ENCODE measurements around the gene KNDC1.

KNDC1 gene

DNA sequence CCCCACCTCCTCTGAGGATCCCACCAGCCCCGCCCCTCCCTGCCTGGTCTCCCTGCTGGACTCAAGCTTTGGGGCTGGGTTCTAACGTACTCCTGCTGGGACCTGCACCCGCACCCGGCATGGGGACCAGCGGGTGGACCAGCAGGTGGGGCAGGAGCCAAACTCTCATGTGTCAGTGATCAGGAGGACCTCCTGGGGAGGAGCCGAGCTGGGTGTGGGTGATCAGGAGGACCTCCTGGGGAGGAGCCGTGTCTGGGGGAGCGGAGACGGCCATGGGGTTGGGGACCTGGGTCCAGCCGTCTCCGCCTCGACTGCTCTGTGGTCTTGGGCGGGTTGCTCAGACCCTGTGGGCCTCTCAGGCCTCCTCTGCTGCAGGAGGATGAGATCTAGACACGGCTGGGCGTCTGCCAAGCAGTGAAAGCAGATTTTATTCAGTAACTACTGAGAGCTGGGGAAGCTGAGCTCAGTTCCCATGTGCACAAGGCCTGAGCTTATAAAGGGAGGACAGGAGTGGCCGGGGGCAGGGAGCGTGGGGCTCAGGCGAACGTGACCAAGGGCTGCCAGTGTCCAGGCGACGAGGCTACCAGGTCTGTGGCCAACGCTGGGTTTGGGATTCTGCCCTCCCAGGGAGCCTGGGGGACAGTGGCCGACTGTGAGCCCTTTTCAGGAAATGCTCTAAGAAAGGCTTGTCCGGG is 36.3 kb downstream of the KNDC1 start:
- DNase-seq = no peak

DNA sequence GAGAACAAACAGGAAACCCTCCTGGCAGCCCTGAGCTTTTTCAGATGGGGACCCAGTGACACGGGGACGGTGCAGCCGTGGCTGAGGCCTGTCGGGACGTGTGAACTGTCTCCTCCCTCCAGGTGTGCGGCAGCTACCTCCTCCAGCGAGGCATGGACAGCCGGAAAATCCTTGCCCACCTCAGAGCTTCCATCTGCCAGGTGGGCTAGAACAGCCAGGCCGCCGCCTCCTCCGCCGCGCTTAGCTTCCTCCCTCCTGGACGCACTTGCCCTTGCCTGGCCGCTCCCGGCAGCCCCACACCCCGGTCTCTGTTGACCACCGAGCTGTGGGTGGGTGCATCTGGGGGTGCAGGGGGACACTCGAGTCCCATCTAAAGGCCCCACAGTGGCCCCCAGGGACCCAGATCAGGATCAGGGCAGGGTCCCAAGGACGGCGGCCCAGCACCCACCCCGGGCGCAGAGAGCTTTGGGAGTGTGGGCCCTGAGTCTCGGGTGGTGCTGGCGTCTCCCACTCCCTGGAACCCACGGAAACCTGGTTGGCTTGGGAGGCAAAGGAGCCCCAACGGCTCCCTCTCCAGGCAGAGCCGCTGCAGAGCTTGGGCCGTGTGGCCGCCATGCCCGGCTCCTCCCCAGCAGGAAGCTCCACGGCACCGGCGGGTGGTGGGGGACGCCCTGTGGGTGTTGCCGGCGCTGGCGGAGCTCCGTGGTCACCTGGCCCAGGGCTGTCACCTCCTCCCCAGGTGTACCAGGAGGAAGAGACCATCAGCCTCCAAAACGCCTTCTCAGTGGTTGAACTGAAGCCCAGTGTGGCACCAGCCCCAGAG is 37.1 kb downstream of the KNDC1 start:
- DNase-seq = no peak

DNA sequence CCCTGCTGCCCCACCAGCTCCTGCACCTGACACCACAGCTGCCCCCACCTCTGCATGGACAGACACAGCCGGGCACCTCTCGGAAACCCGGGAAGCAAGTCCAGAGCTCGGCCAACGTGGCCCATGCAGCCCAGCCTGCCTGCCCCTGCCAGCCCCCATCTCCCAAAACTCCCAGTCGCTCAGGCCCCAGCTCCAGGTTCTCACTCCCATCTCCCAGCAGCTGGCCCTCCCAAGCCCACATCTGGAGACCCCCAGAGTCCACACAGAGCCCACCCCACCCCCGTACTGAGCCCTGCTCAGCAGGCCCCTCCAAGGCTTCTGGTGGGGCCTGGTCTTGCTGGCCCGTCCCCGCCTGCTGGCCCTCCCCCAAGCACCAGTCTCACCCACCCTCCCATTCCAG is 37.8 kb downstream of the KNDC1 start:
- DNase-seq = no peak

DNA sequence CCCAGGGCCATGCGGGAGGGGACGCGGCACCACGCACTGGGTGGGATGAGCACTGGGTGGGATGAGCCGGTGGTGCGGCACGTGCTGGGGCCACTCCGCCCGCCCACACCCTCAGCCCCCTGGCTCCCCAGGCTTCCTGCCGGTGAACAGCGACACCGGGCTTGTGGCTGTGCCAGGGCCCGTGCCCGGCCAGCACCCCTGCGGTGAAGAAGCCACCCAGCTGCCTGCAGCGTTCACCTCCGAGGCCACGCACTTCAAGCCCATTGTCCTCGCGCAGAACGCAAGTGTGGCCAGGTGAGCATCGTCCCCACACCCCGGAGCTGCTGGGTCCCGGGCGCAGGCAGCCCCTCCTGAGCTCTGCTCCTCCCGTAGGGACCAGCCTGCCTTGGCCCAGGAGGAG is 38.2 kb downstream of the KNDC1 start:
- no peak for DNase-seq

DNA sequence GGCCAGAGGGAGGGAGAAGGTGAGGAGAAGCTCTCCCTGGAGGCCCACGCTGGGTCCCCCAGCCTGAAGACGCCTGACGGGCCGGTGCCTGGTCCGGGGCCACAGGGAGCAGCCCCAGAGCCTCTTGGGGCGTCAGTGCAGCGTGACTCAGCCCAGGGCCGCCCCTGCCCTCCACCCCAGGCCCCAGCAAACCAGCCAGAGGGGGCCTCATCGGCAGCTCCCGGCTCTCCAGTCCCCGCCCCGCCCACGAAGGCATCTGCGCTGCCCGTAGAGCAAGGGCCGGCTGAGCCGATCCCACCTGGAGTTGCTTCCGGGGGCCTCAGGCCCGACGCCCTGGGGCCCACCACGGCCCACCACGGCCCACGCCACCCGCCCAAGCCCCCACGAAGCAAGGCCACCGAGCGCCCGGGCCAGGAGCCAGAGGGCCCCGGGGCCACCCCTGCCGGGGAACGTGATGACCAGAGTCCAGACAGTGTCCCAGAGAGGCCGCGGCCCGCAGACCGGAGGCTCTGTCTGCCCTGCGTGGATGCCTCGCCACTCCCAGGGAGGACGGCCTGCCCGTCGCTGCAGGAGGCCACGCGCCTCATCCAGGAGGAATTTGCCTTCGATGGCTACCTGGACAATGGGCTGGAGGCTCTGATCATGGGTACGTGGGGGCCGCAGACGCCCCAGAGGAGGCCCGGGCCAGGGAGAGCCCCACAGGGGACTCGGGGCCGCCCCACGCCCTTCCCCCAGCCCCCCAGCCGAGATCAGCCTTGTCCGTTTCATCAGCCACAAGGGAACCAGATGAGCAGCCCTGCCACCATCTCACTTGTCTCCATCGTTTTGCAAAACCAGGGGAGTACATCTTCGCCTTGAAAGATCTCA is 38.8 kb downstream of the KNDC1 start:
- no peak for DNase-seq

DNA sequence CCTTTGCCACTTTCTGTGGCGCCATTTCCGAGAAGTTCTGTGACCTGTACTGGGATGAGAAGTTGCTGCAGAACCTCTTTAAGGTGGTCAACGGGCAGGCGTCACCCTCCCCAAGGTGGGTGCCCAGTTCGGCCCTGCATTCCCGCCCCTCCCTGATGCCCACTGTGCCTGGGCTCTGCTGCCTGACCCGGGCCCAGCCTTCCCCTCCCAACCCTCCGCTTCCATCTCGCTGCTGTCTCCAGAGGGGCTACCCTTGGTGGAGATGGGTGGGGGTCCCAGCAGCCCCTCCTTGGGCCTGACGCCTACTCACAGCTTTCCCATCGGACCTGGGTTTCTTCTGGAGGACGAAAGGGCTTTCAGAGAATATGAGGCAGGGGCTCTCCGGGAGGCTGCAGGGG is 39.5 kb downstream of the KNDC1 start:
- DNase-seq = no peak

DNA sequence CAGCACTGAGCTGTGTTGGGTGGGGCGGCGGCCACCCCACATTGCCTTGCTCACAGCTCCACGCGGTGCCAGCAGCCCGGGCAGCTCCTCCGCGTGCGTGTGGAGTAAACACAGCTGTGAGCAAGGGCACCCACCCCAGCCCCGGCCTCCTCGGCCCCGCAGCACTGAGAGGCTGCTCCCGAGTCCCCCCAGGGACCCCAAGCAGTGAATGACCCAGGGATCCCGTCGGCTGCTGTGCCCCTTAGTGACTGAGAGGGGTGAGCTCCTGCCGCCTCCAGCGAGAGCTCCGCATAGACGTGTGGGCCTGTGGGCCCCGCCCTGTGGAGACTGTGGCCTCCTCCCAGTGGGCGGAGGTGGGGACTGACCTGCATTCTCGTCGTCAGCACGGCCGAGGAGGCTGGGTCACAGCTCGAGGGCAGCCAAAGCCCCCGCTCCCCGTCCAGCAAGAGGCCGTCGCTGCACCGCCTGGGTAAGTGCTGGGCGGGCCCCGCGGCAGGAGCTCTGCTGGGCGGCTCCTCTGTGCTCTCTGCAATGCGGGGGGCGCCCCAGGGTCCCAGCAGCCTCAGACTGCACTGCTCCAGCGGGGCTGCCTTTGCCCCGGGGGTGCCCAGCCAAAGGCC is 40.1 kb downstream of the KNDC1 start:
- no peak for DNase-seq

DNA sequence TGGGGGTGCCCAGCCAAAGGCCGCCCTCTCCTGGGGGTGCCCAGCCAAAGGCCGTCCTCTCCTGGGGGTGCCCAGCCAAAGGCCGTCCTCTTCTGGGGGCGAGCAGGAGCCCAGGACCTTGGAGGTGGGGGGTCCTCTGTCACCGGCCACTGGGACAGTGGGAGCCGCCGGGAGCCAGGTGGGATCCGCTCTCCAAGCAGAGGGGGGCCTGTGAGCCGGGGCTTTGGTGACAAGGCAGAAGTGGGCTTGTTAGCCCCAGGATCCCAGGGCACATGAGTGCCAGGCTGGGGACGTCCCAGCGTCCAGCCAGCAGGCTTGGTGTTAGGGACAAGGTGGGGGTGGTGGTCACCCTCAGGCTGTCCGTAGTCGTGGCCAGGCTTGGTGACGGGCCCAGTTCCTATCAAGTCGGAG is 40.6 kb downstream of the KNDC1 start:
- no peak for DNase-seq

DNA sequence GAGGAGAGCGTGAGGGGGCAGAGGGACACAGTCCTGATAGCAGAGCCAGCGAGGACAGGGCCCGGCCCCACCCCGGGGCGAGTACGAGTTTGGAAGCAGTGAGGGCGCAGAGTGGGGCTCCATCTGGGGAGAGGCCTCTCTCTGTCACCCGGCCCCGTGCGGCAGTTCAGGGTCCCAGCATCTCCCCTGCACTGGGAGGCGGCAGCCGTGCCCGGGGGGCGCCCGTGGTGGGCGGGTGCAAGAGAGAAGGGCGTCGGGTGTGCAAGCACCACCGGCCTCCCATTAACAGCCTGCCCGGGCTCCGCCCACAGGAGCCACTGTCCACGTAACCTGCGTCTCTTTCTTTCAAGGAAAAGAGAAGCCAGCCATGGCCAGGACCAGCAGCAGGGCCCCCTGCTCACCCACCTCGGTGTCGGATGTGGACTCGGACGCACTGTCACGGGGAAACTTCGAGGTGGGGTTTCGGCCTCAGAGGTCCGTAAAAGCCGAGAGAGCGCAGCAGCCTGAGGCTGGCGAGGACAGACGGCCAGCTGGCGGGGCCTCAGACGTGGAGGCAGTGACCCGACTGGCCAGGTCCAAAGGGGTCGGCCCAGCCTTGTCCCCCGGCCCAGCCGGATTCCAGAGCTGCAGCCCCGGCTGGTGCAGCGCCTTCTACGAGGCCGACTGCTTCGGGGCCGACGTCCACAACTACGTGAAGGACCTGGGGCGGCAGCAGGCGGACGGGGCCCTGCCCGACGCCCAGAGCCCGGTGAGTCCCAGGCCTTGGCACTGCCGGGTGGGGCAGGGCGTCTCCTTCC is 41.3 kb downstream of the KNDC1 start:
- no peak for DNase-seq

DNA sequence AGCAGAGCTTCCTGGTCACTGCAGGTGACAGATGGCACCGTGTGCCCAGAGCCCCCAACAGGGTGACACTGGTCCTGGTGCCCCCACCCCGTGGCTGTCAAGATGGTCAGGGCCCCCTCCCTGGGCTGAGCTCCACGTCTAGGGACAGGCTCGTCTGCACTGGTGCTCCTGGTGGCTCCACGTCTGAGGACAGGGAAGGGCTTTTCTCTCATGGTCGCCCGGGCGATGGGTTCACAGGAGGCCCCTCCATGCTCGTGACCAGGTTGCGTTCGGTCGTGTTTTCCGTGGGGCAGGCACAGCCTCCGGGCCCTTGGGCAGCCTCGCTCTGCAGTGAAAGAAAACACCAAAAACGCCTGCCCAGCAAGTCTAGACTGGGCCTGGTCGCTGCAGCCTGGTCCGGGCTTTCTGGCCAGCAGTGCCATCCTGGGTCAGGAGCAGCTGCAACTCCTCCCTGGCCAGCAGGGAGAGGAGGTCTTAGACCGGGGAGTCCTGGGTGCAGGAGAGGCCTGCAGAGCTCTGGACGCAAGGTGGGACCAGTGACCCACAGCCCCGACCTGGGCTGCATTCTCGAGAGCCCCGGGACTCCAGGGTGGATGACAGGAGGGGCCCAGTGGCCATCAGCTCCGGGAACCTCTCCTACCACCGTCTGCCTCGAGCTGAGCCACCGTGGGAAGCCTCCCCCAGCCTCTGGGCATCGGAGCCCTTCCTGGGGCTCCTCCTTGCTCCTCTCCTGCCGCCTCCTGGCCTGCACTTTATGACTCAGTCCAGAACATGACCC is 42.1 kb downstream of the KNDC1 start:
- DNase-seq = no peak

DNA sequence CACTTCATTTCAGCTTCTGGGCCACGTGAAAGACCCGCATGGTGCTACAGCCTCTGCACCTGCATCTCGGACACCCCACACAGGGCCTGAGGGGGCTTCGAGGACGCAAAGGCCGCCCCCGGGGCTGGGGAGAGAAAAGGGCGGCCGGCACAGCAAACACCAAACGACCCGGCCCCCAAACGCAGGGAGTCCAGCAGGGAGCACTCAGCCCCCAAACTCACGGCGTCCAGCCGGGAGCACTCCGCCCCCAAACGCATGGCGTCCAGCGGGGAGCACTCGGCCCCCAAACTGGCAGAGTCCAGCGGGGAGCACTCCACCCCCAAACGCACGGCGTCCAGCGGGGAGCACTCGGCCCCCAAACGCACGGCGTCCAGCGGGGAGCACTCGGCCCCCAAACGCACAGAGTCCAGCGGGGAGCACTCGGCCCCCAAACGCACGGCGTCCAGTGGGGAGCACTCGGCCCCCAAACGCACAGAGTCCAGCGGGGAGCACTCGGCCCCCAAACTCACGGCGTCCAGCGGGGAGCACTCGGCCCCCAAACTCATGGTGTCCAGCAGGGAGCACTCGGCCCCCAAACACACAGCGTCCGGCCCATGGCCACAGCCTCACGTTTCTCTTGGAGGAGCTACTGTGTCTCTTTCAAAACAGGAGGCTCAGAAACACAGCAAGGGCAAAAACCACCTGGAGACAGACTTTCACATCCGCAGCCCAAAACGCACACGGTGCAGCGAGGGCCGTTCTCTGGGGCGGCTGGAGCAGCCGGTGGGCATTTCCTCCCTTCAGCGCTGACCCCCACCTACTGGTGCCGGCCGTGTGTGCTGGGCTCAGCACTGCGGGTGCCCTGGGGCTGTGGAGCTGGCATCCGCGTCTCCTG is 43.0 kb downstream of the KNDC1 start:
- DNase-seq = no peak

DNA sequence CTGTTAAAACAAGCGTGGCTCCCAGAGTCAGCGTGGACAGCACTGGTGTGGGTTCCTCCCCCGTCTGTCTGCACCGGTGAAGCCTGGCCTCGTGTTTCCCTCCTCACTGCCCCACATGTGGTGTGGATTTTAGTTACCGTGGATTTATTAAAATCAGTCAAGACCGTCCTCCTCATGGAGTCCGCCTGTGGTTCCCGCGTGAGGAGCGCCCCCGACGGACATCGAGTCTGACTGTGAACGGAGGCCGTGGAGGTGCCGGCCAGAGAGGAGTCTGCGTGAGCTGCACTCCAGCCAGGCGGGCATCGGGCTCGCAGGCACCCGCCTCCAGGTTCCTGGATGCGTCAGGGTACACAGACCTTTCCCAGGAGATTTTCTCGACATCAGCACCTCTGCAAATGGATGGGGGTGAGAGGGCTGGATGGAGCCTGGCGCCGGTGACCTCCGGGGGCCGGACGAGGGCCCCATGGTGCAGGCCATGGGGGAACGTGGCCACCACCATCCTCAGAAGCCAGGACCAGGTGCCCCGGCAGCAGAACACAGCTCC is 43.7 kb downstream of the KNDC1 start:
- DNase-seq = no peak

DNA sequence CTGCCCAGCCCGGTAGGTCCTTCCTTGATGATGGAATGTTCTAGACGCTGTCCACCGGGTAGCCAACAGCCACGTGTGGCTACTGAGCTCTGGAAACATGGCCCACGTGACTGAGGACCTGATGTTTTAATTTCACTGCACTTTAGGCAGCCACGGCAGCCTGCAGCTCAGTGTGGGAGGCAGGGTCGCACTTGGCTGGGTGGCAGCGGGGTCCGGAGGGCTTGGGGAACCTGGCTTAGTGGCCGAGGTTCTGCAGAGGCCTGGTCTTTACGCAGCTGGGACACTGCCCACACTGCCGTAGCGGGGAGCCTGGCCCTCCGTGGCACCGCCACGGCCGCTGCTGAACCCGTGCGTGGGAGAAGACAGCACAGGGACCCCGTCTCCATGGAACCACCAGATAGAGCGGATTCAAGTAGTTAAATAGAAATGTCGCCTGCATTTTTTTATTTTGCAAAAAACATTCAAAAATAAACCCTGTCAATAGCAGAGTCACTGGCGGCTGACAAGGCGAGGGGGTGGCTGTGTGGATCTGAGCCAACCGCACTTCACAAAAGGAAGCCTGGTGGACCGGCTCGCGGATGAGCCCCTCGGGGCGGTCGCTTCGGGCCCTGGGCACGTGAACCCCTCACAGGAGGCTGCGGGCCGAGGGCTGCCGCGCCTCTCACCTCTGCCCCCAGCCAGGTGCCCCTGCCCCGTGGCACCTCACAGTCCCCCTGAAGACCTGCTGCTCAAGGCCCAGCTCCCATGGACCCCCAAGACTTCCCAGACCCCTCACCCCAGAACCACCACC is 44.4 kb downstream of the KNDC1 start:
- no peak for DNase-seq

DNA sequence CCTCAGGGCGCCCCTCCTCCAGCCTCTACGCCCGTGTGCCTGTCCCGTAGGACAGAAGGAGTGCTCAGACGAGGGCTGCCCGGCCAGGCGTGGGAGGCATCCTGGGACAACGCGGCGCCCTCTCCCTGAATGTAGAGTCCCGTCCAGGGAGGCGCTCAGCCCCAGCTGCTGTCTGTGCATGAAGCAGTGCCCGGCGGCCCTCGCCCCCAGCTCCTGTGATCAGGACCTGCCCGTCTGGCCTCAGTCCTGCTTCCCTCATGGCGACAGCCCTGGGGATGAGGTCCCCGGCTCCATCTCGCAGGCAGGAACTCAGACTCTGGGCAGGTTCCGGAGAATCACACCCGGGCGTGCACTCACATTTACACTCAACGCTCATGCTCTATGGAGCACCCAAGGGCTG is 45.1 kb downstream of the KNDC1 start:
- no peak for DNase-seq

DNA sequence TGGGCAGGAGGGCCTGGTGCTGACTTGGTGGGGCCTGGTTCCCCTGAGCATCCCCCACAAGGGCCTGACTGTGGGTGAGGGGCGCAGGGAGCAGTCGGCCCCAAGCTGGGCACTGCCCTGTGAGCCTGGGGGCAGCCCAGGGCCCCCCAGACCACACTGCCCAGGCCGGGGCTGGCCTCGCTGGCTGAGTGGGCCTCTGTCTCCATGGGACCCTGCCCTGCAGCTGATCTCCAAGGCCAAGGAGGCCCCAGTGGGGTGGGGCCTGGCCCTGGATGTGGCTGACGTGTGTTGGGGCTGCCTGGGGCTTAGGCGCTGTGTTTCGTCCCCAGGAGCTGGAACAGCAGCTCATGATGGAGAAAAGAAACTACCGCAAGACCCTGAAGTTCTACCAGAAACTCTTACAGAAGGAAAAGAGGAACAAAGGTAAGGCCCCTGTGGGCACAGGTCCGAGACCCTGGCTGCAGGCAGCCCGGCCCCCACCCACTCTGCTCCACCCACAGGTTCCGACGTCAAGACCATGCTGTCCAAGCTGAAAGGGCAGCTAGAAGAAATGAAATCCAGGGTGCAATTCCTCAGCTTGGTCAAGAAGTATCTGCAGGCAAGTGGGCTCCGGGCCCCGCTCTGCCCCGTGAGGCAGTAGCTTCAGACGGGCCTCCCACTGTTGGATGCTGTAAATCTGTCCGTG is 46.5 kb downstream of the KNDC1 start:
- no peak for DNase-seq

DNA sequence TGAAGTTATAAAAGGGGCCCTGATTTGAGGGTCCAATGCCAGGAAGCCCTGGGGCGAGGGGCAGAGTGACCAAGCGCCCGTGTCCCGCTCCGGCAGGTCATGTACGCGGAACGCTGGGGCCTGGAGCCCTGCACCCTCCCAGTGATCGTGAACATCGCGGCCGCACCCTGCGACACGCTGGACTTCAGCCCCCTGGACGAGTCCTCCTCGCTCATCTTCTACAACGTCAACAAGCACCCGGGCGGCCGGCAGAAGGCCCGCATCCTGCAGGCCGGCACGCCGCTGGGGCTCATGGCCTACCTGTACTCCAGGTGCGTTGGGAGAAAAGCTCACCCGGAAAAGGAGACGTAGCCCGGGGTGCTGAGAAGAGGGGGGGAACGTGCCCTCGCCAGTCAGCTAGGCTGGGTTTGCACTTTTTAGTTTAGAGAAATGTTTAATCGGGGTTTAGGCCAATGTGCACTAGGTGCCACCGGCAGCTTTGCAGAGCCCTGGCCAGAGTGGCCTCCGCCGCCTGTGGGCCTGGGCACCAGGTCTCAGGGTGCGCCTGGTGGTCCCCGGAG is 47.1 kb downstream of the KNDC1 start:
- no peak for DNase-seq

DNA sequence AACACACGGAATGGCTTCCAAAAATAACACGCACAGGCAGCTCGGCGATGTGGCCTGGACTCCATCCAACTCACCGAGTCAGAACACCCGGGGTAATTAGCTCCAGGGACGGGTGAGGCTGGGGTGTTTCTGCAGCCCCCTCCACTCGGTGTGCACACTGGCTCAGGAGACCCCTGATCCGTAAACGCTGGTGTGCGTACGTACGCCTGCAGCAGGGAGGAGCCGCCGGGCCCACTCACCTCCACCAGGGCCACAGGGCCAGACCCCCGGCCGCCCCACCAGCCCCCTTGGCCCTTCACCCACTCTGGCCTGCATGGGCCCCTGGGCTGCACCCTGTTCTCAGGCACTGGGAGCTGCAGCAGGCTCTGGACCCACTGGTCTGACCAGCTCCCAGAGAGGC is 47.6 kb downstream of the KNDC1 start:
- no peak for DNase-seq

DNA sequence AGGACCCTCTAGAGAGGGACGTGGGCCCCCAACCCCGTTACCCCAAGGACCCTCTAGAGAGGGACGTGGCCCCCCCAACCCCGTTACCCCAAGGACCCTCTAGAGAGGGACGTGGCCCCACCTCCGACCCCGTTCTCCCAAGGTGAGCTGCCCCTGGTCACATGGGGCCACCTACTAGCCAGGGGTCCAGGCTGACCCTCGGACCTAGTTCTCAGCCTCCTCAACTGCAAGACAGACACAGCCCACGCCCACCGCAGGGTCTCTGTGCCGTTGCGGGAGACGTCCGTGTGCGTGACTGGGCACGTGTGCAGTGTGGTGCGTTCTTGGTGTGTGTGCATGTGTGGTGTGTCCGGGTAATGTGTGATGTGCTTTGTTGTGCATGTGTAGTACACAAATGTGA is 48.4 kb downstream of the KNDC1 start:
- no peak for DNase-seq
